Measurements from ENCODE around the gene PLXND1.

The PLXND1 gene

GRCh38 chr3:129587566-129588210 is 18.8 kb downstream of the PLXND1 start:
- DNase-seq = no peak

- no peak for DNase-seq
These were observed 19.6 kb downstream of the PLXND1 start for GRCh38 chr3:129586746-129587430.

- DNase-seq = no peak
These were observed 20.4 kb downstream of the PLXND1 start for GRCh38 chr3:129585949-129586657.

GRCh38 chr3:129584631-129585030 is 21.8 kb downstream of the PLXND1 start:
- no peak for DNase-seq

GRCh38 chr3:129583289-129583688 is 23.2 kb downstream of the PLXND1 start:
- no peak for DNase-seq

GRCh38 chr3:129582799-129583198 is 23.7 kb downstream of the PLXND1 start:
- DNase-seq = no peak

- DNase-seq = no peak
These were observed 24.9 kb downstream of the PLXND1 start for GRCh38 chr3:129581623-129582022.

- DNase-seq = no peak
These were observed 26.5 kb downstream of the PLXND1 start for GRCh38 chr3:129579991-129580390.

- DNase-seq = peak in 3 of 56 donors; percentile 11 to 22 (median 20)
These were observed 28.3 kb downstream of the PLXND1 start for GRCh38 chr3:129577925-129578786.

- DNase-seq = peak in 1 of 56 donors; percentile 33
These were observed 29.1 kb downstream of the PLXND1 start for GRCh38 chr3:129577366-129577765.

GRCh38 chr3:129576514-129577352 is 29.7 kb downstream of the PLXND1 start:
- peak in 1 of 56 donors; percentile 21 for DNase-seq

GRCh38 chr3:129575997-129576384 is 30.5 kb downstream of the PLXND1 start:
- no peak for DNase-seq

GRCh38 chr3:129575233-129575996 is 31.1 kb downstream of the PLXND1 start:
- DNase-seq = no peak

- DNase-seq = no peak
These were observed 32.3 kb downstream of the PLXND1 start for GRCh38 chr3:129574206-129574605.

- no peak for DNase-seq
These were observed 33.0 kb downstream of the PLXND1 start for GRCh38 chr3:129573493-129573892.

GRCh38 chr3:129572603-129573002 is 33.9 kb downstream of the PLXND1 start:
- no peak for DNase-seq

- no peak for DNase-seq
These were observed 34.6 kb downstream of the PLXND1 start for GRCh38 chr3:129571605-129572547.

GRCh38 chr3:129569856-129570255 is 36.6 kb downstream of the PLXND1 start:
- no peak for DNase-seq

- no peak for DNase-seq
These were observed 38.5 kb downstream of the PLXND1 start for GRCh38 chr3:129567939-129568338.

All from nucleus accumbens (tissue), 56 donors.